Measurements from ENCODE around the gene WNT6. TPM values are rescaled to one million over a fixed set of nuclear protein-coding genes. Genes with fewer than 3 reads are reported as not detected.

WNT6 gene
- total and polyA plus RNA-seq, 4 donors: 0.08 to 0.20 TPM; not detected in 2

- H3K9me3 ChIP-seq (ENCODE audit: control insufficient read depth in 4 of 4, low read length in 3 of 4): no peaks in the 10 kb centered on the region
- H3K4me1 ChIP-seq (ENCODE audit: control insufficient read depth in 4 of 4, insufficient read depth in 4 of 4, low read length in 3 of 4): no peaks in the 10 kb centered on the region
- WGBS: 84% methylated on average over 3 of the region's 3 CpGs
- no peak overlapping the region for H3K27ac ChIP-seq (ENCODE audit: low read depth in 1 of 2, low read length in 2 of 2)
- H3K36me3 ChIP-seq (ENCODE audit: control insufficient read depth in 4 of 4, insufficient read depth in 3 of 4, low read depth in 1 of 4, low read length in 3 of 4): no peaks in the 10 kb centered on the region
- no peaks in the 10 kb centered on the region for H3K27me3 ChIP-seq (ENCODE audit: control insufficient read depth in 4 of 4, insufficient read depth in 4 of 4, low read length in 3 of 4)
- no peak for DNase-seq (ENCODE audit: low spot score)
- no peak overlapping the region for H3K9ac ChIP-seq (ENCODE audit: low read depth in 1 of 2, low read length in 2 of 2)
- no peak overlapping the region for H3K4me3 ChIP-seq (ENCODE audit: low read depth in 1 of 3, low read length in 3 of 3)
- TF ChIP-seq NR2F2 (IDR thresholded peaks at IDR 0.05) (no peak), YY1 (IDR thresholded peaks at IDR 0.05) (no peak), JUND (IDR thresholded peaks at IDR 0.05) (no peak), SP1 (IDR thresholded peaks at IDR 0.05) (no peak)
- TF ChIP-seq, protein P1, sequence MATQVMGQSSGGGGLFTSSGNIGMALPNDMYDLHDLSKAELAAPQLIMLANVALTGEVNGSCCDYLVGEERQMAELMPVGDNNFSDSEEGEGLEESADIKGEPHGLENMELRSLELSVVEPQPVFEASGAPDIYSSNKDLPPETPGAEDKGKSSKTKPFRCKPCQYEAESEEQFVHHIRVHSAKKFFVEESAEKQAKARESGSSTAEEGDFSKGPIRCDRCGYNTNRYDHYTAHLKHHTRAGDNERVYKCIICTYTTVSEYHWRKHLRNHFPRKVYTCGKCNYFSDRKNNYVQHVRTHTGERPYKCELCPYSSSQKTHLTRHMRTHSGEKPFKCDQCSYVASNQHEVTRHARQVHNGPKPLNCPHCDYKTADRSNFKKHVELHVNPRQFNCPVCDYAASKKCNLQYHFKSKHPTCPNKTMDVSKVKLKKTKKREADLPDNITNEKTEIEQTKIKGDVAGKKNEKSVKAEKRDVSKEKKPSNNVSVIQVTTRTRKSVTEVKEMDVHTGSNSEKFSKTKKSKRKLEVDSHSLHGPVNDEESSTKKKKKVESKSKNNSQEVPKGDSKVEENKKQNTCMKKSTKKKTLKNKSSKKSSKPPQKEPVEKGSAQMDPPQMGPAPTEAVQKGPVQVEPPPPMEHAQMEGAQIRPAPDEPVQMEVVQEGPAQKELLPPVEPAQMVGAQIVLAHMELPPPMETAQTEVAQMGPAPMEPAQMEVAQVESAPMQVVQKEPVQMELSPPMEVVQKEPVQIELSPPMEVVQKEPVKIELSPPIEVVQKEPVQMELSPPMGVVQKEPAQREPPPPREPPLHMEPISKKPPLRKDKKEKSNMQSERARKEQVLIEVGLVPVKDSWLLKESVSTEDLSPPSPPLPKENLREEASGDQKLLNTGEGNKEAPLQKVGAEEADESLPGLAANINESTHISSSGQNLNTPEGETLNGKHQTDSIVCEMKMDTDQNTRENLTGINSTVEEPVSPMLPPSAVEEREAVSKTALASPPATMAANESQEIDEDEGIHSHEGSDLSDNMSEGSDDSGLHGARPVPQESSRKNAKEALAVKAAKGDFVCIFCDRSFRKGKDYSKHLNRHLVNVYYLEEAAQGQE (IDR thresholded peaks at IDR 0.05): no peak
- TF ChIP-seq, protein P2, sequence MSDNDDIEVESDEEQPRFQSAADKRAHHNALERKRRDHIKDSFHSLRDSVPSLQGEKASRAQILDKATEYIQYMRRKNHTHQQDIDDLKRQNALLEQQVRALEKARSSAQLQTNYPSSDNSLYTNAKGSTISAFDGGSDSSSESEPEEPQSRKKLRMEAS (IDR thresholded peaks at IDR 0.05): no peak
Observed at GRCh38 chr2:218832081-218832480, 27.5 kb upstream of the WNT6 start.

DNA sequence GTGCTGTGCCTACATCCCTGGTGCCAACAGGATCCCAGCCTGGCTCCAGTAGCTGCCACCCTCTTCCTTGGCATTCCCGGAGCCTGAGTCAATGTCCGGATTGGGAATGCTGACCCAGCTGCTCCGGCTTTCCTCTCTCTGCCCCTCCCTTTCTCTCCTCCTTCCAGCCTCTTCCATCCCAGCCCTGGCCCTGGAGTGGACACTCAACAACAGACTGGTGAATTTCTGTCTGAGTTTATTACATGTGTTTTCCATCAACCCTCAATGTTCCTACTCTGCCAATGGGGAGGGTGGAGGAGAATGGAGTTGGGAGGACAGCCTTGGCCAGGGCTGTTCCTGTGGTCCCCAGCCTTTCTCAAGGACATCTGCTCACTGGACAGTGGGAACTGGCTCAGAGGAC is 27.1 kb upstream of the WNT6 start:
- H3K4me1 ChIP-seq (ENCODE audit: control insufficient read depth in 4 of 4, insufficient read depth in 4 of 4, low read length in 3 of 4): no peaks in the 10 kb centered on the region
- H3K27me3 ChIP-seq (ENCODE audit: control insufficient read depth in 4 of 4, insufficient read depth in 4 of 4, low read length in 3 of 4): no peaks in the 10 kb centered on the region
- TF ChIP-seq SP1 (IDR thresholded peaks at IDR 0.05) (no peak), FOXA1 (IDR thresholded peaks at IDR 0.05) (no peak), ATF3 (IDR thresholded peaks at IDR 0.05) (no peak), ZBTB33 (IDR thresholded peaks at IDR 0.05) (no peak), GABPA (IDR thresholded peaks at IDR 0.05 in 1 of 2, conservative IDR thresholded peaks at IDR 0.05 in 1 of 2) (no peak)
- no peak overlapping the region for H3K27ac ChIP-seq (ENCODE audit: low read depth in 1 of 2, low read length in 2 of 2)
- no peak for DNase-seq (ENCODE audit: low spot score)
- H3K9me3 ChIP-seq (ENCODE audit: control insufficient read depth in 4 of 4, low read length in 3 of 4): peaks cover 0 to 3% (median 0%) of the 10 kb centered on the region in 4 donors
- no peaks in the 10 kb centered on the region for H3K36me3 ChIP-seq (ENCODE audit: control insufficient read depth in 4 of 4, insufficient read depth in 3 of 4, low read depth in 1 of 4, low read length in 3 of 4)
- WGBS: 68% methylated on average over 3 of the region's 3 CpGs
- no peak overlapping the region for H3K4me3 ChIP-seq (ENCODE audit: low read depth in 1 of 3, low read length in 3 of 3)
- no peak overlapping the region for H3K9ac ChIP-seq (ENCODE audit: low read depth in 1 of 2, low read length in 2 of 2)

- WGBS: 82% methylated on average over 4 of the region's 4 CpGs
- Histone ChIP-seq H3K4me3 (ENCODE audit: low read depth in 1 of 3, low read length in 3 of 3) (no peak overlapping the region), H3K27ac (ENCODE audit: low read depth in 1 of 2, low read length in 2 of 2) (no peak overlapping the region), H3K4me1 (ENCODE audit: control insufficient read depth in 4 of 4, insufficient read depth in 4 of 4, low read length in 3 of 4) (no peaks in the 10 kb centered on the region), H3K27me3 (ENCODE audit: control insufficient read depth in 4 of 4, insufficient read depth in 4 of 4, low read length in 3 of 4) (no peaks in the 10 kb centered on the region), H3K9ac (ENCODE audit: low read depth in 1 of 2, low read length in 2 of 2) (no peak overlapping the region), H3K9me3 (ENCODE audit: control insufficient read depth in 4 of 4, low read length in 3 of 4) (peaks cover 0 to 4% (median 0%) of the 10 kb centered on the region in 4 donors), H3K36me3 (ENCODE audit: control insufficient read depth in 4 of 4, insufficient read depth in 3 of 4, low read depth in 1 of 4, low read length in 3 of 4) (no peaks in the 10 kb centered on the region)
- DNase-seq (ENCODE audit: low spot score): no peak
- TF ChIP-seq HNF4A (conservative IDR thresholded peaks at IDR 0.05) (no peak), TAF1 (conservative IDR thresholded peaks at IDR 0.05) (no peak), ATF3 (IDR thresholded peaks at IDR 0.05) (no peak), FOXA1 (IDR thresholded peaks at IDR 0.05) (no peak), ZBTB33 (IDR thresholded peaks at IDR 0.05) (no peak), FOXA2 (IDR thresholded peaks at IDR 0.05) (no peak), YY1 (IDR thresholded peaks at IDR 0.05) (no peak), RAD21 (IDR thresholded peaks at IDR 0.05) (no peak), SP1 (IDR thresholded peaks at IDR 0.05) (no peak)
- TF ChIP-seq, protein P2 (IDR thresholded peaks at IDR 0.05): no peak
- TF ChIP-seq, protein P3, sequence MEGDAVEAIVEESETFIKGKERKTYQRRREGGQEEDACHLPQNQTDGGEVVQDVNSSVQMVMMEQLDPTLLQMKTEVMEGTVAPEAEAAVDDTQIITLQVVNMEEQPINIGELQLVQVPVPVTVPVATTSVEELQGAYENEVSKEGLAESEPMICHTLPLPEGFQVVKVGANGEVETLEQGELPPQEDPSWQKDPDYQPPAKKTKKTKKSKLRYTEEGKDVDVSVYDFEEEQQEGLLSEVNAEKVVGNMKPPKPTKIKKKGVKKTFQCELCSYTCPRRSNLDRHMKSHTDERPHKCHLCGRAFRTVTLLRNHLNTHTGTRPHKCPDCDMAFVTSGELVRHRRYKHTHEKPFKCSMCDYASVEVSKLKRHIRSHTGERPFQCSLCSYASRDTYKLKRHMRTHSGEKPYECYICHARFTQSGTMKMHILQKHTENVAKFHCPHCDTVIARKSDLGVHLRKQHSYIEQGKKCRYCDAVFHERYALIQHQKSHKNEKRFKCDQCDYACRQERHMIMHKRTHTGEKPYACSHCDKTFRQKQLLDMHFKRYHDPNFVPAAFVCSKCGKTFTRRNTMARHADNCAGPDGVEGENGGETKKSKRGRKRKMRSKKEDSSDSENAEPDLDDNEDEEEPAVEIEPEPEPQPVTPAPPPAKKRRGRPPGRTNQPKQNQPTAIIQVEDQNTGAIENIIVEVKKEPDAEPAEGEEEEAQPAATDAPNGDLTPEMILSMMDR (IDR thresholded peaks at IDR 0.05; ENCODE audit: low read depth, low read length, missing input control): no peak
Observed at GRCh38 chr2:218833023-218833609, 26.5 kb upstream of the WNT6 start.
